ENCODE data around the gene LITAF.

Gene LITAF

DNA sequence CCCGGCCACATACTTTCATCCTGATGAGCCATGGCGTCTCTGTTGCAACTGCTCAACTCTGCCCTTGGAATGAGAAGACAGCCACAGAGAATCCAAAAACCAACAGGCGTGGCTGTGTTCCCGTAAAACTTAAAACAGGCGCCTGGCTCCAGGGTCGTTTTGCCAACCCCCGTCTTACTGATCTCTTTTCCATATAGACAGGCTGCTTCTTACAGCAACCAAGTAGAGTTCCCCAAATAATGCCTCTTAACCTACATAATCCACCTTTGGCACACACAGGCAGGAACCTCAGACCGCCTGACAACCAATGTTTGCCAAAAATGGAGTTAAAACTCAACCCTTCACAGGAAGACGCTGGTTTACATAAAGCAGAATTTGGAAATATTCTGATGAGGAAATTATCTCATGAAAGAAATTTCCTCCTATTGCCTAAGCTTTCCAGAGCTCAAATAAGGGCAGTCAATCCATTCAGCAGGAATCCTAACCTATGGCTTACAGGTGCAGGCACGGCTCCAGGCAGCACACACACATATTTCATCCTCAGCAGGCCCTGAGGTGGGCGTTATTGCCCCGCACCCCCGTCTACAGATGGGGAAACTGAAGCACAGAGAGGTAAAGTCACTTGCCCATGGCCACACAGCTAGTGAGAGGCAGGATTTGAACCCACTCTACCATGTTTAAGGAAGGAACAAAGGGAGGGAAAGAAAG is 35.8 kb downstream of the LITAF start:
- DNase-seq, result no peak

DNA sequence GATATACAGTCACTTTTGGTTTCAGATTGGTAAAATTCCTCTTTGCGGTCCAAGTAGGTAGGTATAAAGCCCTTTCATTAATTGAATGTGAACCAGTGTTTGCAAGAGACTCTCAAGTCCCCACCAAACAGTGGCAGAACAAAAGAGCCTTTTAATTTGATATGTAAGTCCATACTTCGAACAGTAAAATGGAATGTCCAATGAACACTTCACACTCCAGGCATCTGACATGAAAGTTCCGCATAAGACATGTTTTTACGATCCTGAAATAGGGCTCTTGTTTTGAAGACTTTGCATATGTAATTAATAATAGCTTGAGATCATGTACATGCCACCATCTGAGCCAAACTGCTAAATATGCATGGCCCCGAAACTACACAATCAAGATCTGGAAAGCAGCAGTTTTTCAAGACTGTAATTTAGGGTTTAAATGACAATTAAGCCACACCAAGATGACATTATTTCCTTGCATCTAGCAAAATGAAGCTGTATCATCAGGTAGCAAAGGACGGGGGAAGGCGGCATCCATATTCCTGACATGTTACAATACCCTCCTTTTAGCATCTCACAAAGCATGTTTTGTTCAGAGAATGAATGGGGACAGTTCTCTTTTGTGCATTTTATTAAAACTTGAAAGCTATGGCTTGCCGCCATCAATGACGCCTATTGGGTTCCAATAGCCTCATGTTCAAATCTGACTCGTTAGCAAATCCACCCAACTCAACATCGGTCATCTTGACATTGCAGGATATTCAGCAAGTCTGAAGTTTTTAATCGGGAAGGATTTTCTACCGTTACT is 39.4 kb downstream of the LITAF start:
- no peak for DNase-seq

GRCh38 chr16:11546608-11547061 is 40.1 kb downstream of the LITAF start:
- no peak for DNase-seq

GRCh38 chr16:11543661-11544393 is 42.9 kb downstream of the LITAF start:
- DNase-seq, result no peak

DNA sequence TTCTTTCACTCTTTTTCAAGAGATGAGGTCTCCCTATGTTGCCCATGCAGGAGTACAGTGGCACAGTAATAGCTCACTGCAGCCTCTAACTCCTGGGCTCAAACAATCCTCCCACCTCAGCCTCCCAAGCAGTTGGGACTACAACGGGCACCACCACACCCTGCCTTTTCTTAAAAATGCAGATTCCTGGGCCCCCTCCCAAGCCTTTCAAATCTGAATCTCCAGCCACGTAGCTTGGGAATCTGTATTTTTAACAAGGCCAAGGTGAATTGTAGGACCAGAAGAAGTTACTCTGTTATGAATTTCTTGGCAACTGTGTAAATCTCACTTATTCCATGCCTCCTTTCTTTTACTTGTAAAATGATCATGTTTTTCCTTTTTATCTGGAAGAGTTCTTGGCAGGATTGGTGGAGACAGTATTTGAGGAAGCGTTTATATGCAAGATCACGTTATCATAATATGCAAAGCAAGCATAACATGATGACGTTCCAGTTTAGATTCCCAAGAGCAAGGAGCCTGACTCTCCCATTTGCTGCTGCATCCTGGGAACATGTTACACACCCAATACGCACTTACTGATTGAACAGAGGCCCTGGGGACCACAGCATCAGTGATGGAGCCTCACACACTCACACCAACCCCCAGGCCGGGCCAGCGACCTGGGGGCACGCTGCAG is 44.5 kb downstream of the LITAF start:
- DNase-seq, result no peak

- DNase-seq, result no peak
These were observed 47.1 kb downstream of the LITAF start for GRCh38 chr16:11539641-11540050.

DNA sequence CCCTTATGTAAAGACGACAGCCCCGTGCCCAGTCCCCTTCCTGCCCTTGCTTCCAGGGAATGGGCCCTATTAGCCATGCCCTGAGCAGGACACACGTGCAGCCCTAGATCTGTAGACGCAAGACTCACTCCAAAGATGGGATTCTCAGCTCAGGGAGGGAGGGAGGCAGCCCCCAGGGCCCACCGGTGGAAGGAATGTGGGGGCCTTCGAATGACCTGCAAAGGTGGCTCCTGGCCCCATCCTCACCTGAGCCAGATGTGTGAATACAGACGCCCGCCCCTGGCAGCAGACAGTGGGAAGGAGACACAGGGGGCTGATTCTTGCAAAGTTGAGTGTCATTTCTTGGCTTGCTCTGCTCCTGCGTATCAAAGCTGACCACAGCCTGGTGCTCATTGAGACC is 47.8 kb downstream of the LITAF start:
- DNase-seq, result no peak

- DNase-seq, result no peak
These were observed 50.4 kb downstream of the LITAF start for GRCh38 chr16:11536104-11536866.

DNA sequence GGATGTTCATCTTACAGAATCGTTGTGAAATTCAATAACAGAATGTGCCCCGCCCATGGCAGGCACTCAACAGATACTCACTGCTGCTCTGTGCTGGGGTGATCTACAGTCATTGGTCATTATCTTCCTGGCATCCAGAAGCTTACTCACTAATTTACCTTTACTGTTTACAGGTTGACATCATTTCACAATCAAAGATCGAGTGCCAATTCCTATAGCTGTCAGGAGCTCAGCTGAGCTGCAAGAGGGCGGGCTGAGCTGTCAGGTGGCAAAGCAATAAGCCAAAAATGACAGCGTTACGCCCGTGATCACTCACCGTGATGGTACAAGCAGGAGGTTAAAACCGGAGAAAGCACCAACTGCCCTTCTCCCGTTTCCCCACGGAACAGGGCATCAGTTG is 51.2 kb downstream of the LITAF start:
- DNase-seq, result no peak

DNA sequence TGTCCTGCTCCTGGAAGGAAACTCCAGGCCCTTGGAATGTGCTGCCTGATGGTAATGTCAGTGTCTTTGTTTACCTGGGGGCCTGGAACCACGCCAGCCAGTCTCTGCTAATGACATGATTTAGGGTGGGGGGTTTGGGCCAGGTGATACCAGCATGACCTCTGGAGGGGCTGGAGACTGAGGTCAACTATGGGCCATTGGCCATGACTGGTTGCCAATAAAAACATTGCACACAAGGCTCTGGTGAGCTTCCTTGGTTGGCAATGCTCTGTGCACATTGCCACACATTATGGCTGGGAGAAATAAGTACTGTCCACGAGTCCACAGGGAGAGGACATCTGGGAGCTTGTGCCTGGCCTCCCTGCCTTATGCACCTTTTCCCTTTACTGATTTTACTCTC is 52.5 kb downstream of the LITAF start:
- DNase-seq, result no peak

GRCh38 chr16:11533588-11533987 is 53.1 kb downstream of the LITAF start:
- no peak for DNase-seq

DNA sequence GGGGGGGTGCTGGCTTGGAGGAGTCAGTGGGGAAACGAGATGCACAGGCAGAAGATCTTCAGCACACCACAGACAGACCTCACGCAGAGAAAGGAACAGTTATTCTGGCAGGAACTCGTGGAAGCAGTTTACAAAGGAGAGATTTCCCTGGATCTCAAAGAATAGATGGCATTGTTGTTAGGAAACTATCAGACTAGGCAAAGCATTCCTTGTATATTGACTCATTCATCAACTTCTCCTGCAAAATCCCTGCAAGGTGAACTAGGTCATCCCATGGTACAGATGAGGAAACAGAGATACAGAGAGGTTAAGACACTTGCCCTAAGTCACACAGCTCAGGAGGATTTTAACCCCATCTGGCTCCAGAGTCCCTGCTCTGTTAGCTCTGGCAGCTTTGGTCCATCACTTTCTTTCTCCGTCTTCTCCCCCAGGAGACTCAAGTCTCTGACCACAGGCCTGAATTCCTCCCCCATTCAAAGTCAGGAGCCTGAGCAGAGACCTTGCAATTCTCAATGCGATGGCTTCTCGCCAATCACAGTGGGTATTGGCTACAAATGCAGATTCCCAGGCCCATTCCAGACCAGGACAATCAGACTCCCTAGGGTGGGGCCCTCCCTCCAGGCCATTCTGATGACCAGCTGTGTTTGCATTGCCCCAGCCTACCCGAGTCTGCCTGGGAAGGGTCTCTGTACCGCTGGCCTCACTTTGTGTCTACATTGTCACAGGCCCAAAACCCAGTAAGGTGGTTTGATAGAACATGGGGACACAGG is 56.4 kb downstream of the LITAF start:
- DNase-seq, result no peak

DNA sequence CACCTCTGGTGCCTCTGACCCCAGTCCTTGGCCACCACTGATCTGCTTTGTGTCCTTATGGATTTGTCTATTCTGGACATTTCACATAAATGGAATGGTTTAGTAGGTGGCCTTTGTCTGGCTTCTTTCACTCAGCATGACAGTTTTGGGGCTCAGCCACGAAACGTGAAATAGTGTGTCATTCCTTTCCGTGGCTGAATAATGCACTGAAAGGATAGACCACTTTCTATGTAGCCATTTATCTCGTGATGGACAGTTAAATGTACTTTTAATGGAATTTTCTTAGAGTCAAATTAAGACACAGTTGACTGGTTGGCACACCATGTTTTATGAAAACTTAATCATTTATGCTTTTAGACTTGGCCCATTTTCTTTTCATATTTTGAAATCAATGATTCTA is 57.4 kb downstream of the LITAF start:
- no peak for DNase-seq

- no peak for DNase-seq
These were observed 58.7 kb downstream of the LITAF start for GRCh38 chr16:11528053-11528452.

DNA sequence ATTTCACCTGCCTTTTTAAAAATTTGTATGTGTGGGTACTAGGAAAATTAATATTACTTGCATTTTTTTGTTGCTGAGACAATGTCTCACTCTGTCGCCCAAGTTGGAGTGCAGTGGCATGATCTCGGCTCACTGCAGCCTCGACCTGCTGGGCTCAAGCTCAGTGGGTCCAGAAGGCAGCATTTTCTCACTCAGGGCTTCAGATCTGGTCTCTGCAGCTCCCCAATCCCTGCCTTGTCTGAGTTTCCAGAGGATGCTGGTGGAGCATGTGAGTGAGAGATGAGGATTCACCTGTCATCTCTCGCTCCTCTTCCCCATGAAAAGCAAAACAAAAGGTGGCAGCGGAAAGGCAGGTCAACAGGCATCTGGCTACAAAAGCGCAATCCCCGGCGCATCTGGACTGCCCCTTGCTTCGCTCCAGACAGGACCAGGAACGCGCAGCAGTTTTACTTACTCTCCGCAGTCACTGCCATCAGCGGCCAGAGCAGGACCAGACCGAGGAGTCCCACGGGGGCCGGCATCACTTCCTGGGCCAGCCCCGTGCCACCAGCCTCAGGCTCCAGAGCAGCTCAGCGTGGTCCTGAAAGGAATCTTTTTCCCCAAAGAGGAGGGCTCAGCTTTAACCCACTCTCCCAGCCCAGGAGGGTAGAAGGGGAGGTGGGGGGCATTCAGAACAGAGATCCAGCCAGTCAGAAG is 59.9 kb downstream of the LITAF start:
- DNase-seq, result no peak

GRCh38 chr16:11524098-11524760 is 62.5 kb downstream of the LITAF start:
- DNase-seq, result no peak

DNA sequence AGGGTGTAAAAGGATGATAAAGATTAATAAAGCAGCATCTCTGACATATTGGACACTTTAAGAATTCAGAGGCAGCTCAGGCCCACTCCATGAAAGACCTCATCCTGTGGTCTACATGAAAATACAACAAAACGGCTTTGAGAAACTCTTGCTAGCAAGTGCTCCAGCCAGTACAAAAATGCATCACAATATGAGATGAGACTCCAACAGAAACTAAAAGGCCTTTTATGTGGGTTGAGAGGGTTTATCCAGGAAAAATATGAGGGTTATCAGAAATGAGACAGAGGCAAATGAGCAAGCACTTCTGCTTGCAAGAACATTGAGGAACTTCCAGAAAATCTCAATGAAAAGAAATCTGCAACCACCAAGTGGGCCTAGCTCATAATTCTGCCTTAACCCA is 65.7 kb downstream of the LITAF start:
- no peak for DNase-seq

DNA sequence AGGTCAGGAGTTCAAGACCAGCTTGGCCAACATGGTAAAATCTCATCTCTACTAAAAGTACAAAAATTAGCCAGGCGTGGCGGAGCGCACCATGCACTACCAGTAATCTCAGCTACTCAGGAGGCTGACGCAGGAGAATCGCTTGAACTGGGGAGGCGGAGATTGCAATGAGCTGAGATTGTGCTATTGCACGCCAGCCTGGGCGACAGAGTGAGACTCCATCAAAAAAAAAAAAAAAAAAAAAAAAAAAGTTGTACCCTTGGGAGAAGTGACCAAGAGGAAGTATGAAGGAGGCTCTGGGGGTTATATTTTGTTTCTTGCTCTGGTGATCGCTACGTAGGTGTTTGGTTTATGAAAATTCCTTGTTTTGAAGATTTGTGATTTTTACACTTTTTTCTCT is 66.3 kb downstream of the LITAF start:
- no peak for DNase-seq

DNA sequence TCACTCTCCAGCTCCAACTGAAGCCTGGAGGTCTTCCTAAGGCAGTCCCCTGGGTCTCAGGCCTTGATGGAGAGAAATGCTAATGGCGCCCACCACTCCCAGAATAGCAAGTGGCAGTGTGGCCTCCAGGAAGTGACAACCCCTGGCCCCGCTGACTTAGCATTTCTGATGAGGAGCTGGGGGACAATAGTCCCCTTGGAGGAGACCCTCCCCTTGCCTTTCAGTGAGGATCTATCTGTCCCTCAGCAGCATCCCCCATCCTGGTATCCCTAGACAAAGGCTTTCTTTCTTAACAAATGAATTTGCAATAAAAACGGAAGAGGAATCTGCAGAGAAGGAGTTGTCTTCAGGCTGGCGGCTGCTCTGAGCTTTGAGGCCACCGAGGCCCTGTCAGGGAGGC is 68.8 kb downstream of the LITAF start:
- no peak for DNase-seq
